Measurements from ENCODE around the gene DAAM1.

- TF ChIP-seq, protein P1, sequence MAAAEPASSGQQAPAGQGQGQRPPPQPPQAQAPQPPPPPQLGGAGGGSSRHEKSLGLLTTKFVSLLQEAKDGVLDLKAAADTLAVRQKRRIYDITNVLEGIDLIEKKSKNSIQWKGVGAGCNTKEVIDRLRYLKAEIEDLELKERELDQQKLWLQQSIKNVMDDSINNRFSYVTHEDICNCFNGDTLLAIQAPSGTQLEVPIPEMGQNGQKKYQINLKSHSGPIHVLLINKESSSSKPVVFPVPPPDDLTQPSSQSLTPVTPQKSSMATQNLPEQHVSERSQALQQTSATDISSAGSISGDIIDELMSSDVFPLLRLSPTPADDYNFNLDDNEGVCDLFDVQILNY (CRISPR knock-in tag; IDR thresholded peaks at IDR 0.05), result no peak
- TF ChIP-seq, protein P2, sequence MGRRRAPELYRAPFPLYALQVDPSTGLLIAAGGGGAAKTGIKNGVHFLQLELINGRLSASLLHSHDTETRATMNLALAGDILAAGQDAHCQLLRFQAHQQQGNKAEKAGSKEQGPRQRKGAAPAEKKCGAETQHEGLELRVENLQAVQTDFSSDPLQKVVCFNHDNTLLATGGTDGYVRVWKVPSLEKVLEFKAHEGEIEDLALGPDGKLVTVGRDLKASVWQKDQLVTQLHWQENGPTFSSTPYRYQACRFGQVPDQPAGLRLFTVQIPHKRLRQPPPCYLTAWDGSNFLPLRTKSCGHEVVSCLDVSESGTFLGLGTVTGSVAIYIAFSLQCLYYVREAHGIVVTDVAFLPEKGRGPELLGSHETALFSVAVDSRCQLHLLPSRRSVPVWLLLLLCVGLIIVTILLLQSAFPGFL (CRISPR knock-in tag; IDR thresholded peaks at IDR 0.05; ENCODE audit: borderline replicate concordance), result no peak
- TF ChIP-seq ATF6 (CRISPR knock-in tag; IDR thresholded peaks at IDR 0.05), result no peak
- no peak for TF ChIP-seq CTCF (IDR thresholded peaks at IDR 0.05)
- TF ChIP-seq JUN (CRISPR knock-in tag; IDR thresholded peaks at IDR 0.05), result no peak
- no peak for TF ChIP-seq ZNF121 (CRISPR knock-in tag; IDR thresholded peaks at IDR 0.05)
Observed at GRCh38 chr14:59344016-59344415, 155.5 kb downstream of the DAAM1 start.
